GM10847 (cell line): ENCODE measurements around the gene EMD.

Source experiments
- POLR2A ChIP-seq: IDR thresholded peaks from 2 replicates; pipeline ENCODE4 v1.6.1; 2011; ENCODE audit not compliant: insufficient read length; ENCODE audit errors: extremely low read depth

EMD gene

DNA sequence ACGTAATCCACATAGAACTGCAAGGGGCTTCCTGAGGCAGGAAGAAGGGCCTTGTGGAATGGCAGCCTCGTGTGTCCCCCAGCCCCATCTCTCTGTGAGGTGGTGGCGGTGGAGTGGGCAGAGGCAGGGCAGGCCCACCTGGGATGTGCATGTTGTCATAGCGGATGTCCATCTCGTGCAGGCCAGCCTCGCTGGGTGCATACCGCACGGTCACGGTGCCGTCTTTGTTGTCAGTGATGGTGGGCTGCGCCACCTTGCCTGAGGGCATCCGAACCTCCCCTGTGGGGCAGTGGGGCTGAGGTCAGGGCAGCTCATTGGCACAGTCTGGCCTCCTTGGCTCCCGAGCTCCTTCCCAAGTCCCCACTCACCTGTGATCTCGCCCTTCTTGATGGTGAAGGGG is 25.1 kb upstream of the EMD start:
- no peak for TF ChIP-seq POLR2A

DNA sequence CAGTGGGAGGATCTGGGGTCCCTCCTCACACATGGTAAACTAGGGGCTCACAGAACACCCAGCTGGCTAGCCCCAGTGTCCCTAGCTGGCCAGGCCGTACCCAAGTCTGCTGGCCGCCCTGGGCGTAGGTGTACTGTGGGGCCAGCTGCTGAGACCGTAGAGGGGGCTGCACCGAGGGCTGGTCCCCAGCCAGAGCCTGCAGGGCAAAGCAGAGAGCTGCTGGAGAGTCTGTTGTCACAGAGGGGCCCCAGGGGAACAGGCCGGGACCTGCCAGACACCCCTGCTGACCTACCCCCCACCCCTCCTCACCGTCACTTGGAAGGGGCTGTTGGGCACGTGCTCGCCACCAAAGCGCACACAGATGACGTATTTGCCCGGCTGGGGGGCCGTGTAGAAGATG is 24.6 kb upstream of the EMD start:
- TF ChIP-seq POLR2A: no peak

DNA sequence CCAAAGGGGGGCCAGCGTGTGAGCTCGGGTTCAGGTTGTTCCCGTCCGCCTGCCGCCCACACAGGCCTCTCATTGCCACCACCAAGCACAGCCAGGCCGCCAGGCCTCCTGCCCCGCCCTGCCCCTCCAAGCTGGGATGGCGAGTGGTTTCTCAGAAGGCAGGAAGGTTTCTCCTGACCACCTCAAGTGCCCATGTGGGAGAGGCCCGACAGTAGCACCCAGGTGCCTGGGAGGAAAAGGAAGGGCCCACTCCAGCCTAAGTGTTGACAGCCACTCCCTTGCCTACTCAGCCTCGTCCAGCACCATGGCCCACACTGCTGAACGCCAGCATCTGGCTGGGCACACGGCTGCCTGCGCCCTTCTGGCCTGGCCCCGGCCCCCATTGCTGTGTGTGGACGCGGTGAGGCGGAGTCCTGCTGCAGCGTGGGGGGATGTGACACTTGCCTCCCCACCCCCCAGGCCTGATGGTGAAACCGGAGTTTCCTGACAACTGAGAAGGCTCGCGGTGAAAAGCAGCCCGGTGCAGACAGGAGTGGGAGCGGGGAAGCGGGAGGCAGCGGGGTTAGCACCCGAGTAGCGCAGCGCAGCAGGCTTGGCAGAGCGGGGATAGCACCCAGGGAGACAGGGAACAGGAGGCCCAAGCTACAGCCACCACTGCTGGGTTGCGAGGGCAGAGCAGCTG is 23.9 kb upstream of the EMD start:
- TF ChIP-seq POLR2A: no peak

- no peak for TF ChIP-seq POLR2A
Observed at GRCh38 chrX:154355776-154356140, 23.3 kb upstream of the EMD start.

GRCh38 chrX:154356596-154356995 is 22.5 kb upstream of the EMD start:
- no peak for TF ChIP-seq POLR2A

DNA sequence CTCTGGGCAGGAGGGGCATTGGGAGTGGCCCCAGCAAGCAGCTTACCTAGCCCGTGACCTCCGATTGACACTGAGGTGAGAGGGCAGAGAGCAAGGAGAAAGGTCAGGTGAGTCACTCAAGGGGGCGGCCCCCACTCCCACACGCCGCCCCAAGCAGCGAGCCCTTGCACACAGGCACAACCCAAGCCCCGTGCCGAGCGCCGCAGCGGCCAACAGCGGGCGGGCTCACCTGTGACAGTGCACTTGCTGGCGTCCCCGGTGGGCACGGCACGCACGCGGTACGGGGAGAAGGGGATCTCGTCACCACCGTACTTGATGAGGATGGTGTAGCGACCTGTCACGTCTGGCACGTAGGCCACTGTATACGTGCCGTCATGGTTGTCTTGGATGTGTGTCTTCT is 21.9 kb upstream of the EMD start:
- no peak for TF ChIP-seq POLR2A

DNA sequence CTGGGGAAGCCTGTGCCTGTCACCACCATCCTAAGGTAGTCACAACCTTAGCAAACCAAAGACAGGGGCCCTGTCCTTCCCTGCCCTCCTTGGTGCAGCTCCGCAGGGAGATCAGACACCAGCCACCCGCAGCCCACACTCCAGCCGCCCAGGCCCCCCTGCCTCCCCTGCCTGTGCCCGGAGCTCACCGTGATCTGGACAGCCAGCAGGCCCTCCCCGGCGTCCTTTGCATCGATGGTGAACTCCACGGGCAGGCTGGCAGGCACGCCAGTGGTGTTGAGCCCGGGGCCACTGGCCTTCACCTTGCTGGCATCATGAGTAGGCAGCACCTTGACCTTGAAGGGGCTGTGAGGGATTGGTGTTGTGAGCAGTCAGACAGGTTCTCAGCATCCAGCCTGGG is 21.1 kb upstream of the EMD start:
- TF ChIP-seq POLR2A: no peak

DNA sequence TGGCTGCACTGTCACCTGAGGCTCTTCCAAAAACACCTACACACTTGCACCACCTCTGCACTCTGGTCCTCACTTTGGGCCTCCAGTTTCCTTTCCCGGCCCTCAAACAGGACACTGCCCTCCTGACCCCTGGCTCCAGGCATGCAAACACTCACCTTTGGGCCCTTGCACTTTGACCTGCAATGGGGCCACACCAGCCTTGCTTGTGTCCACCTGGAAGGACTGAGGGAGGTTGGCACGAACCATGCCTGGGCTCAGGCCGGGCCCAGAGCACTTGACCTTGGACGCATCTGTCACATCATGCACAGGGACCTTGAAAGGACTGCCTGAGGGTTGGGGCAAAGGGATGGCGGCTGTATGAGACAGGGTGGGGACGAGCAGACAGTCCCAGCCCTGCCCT is 20.3 kb upstream of the EMD start:
- TF ChIP-seq POLR2A: no peak

GRCh38 chrX:154359362-154360154 is 19.5 kb upstream of the EMD start:
- TF ChIP-seq POLR2A: no peak

- TF ChIP-seq POLR2A: no peak
Observed at GRCh38 chrX:154360155-154360713, 18.9 kb upstream of the EMD start.

DNA sequence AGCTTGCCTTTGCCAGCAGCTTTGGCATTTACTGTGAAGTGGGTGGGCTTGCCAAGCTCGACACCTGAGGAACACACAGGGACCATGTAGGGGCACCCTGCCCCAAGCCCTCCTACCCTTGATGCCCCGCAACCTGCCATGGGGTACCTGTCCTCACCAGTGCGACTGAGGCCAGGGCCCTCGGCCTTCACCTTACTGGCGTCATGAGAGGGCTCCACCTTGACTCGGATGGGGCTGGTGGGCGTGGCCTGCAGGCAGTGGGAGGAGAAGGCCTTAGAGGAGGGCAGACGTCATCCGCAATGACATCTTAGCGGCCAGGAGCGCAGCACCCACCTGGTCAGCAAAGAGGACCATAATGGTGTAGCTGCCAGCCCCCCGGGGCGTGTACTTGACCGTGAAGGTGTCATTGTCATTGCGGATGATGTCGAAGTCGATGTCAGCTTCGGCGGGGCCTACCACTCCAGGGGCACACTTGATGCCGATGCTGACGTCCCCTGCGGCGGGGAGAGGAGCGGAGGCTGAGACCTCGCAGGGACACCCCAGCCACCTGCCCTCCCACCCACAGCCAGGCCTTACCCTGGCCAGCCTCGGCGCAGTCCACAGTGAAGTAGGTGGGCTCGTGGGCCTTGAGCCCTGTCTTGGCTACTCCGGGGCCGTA is 16.9 kb upstream of the EMD start:
- no peak for TF ChIP-seq POLR2A

GRCh38 chrX:154363706-154364439 is 15.2 kb upstream of the EMD start:
- no peak for TF ChIP-seq POLR2A

GRCh38 chrX:154365052-154365600 is 14.0 kb upstream of the EMD start:
- TF ChIP-seq POLR2A: no peak

GRCh38 chrX:154365997-154366665 is 13.0 kb upstream of the EMD start:
- no peak for TF ChIP-seq POLR2A

DNA sequence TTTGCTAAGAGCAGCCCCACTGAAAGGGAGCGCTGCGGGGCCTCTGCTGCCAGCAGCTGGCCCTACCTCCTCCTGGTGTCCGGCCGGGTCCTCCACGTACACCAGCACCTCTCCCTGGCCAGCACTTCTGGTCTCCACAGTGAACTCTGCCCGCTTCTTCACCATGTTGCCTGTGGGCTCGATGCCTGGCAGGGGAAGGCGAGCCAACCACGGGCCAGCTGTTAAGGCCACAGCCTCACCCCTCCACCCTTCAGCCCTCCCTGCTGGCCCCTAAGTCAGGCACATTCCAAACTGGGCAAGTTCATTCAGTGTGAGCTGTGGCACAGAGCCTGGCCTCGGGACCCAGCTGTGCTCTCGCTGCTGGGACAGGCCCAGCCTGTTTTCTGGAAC is 12.4 kb upstream of the EMD start:
- TF ChIP-seq POLR2A: no peak
